ENCODE data around the gene ACAD10. TPM values are rescaled to one million over a fixed set of nuclear protein-coding genes. Genes with fewer than 3 reads are reported as not detected.

Gene ACAD10
- total and polyA plus RNA-seq, 10 of the 15 experiments (the other 5 are each of a cell fraction or from before 2014, with no cell fraction given): 2.9 to 21.9 (median 17.5) TPM

DNA sequence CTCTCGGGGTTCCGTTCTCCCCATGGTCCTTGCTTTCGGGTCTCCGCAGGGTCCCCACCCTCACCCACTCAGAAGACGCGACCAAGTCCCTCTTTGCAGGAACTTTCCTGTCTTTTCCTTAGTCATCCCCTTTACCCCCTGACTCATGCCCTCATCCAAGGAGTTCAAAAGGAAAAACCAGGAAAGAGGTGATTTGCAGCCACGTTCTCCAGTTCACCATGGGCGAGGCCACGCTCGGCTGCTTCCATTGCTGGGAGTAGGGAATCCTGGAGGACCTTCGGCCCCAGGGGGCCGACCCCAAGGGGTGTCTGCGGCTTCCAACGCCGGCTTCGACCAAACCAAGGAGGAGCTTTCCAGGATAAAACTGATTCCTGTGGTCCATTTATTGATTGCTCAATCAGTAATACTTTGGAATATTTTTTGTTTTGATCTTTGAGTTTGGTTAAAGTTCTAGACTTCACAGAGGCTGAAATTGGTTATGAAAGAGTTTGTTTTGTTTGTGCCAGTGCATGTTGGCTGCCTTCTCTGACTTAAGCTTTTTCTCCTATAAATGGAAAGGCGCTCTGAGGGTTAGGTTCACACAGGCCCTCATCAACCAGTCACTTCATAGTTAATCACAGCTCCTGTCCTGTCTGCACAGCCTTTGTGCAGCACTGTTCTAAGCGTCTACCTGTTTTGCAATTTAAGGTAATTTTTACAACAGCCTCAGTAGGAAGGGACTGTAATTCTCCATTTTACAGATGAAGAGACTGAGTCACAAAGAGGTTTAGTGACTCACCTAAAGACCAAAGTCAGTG, 81.7 kb downstream of the ACAD10 start:
- RAD21 ChIA-PET (ENCODE audit: unreplicated experiment): interaction anchor here (1.6 kb wide), 1 partner anchor 45 kb away, joined by 5 read pairs; no protein-coding TSS in a partner anchor
- POLR2A ChIA-PET: interaction anchor here (0.7 kb wide), 1 partner anchor 11 kb away, joined by 4 read pairs; no protein-coding TSS in a partner anchor
- no peaks in the 10 kb centered on the region for H3K27me3 ChIP-seq (replicated peaks in 1 of 2; ENCODE audit: control insufficient read depth in 2 of 2, insufficient read depth in 2 of 2, low read length in 1 of 2)
- in situ Hi-C loops (cut with MboI) (no loop called here), intact Hi-C loops (cut with micrococcal nuclease; ENCODE audit: unreplicated experiment) (no loop called here)
- H3K27ac ChIP-seq (ENCODE audit: control insufficient read depth, insufficient read depth): no peak overlapping the region
- H3K9me3 ChIP-seq (replicated peaks; ENCODE audit: control insufficient read depth, insufficient read depth, low read length): no peaks in the 10 kb centered on the region; the same call in 1 of the 3 replicates
- H3K79me2 ChIP-seq (ENCODE audit: control insufficient read depth, insufficient read depth, low read length): no peaks in the 10 kb centered on the region; the same call in 1 of the 2 replicates
- no peaks in the 10 kb centered on the region for H3K36me3 ChIP-seq (ENCODE audit: control insufficient read depth in 2 of 2, insufficient read depth in 2 of 2, low read length in 1 of 2)
- CTCF ChIA-PET: interaction anchor here (1.3 to 2.2 kb wide), 2 partner anchors 14 to 45 kb away, joined by 4 to 9 read pairs; no protein-coding TSS in a partner anchor
- H4K20me1 ChIP-seq (ENCODE audit: control insufficient read depth, insufficient read depth): no peaks in the 10 kb centered on the region
- no TSS peak for BruUV-seq (replicated peaks)
- peak overlapping the region; percentile 100 for H3K4me2 ChIP-seq (ENCODE audit: control insufficient read depth, insufficient read depth)
- ATAC-seq (no peak), DNase-seq (ENCODE audit: low read depth, low spot score) (no peak), FAIRE-seq (no peak)
- peaks cover 39% of the 10 kb centered on the region for H3K4me1 ChIP-seq (ENCODE audit: control insufficient read depth, insufficient read depth, low read length)
- H3K4me3 ChIP-seq: peak overlapping the region; percentile 51; the same call in 1 of the 2 replicates
- WGBS (ENCODE audit: insufficient coverage, insufficient replicate concordance, low lambda C conversion rate, missing lambda C conversion rate): 70% methylated on average over 18 of the region's 18 CpGs
- SMC1A ChIA-PET (ENCODE audit: uncharacterized antibody, unreplicated experiment): interaction anchor here (1.2 to 1.9 kb wide), 4 partner anchors 9 to 45 kb away, joined by 4 to 5 read pairs (median 5); no protein-coding TSS in a partner anchor
- peak overlapping the region; percentile 64 for H2AFZ ChIP-seq (ENCODE audit: control insufficient read depth, low read depth, low read length)
- no peak for TF ChIP-seq SUPT20H (IDR thresholded peaks at IDR 0.05; ENCODE audit: borderline replicate concordance, control insufficient read depth, low read depth, low read length)
- TF ChIP-seq, protein P1, sequence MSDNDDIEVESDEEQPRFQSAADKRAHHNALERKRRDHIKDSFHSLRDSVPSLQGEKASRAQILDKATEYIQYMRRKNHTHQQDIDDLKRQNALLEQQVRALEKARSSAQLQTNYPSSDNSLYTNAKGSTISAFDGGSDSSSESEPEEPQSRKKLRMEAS (IDR thresholded peaks at IDR 0.05; ENCODE audit: low read depth, low read length): no peak
- TF ChIP-seq KAT2A (conservative IDR thresholded peaks at IDR 0.05; ENCODE audit: control insufficient read depth, low read depth, low read length): no peak
- no peak for TF ChIP-seq FOXK2 (IDR thresholded peaks at IDR 0.05)
- no peak for TF ChIP-seq NR2F1 (conservative IDR thresholded peaks at IDR 0.05)
- TF ChIP-seq, protein P2, sequence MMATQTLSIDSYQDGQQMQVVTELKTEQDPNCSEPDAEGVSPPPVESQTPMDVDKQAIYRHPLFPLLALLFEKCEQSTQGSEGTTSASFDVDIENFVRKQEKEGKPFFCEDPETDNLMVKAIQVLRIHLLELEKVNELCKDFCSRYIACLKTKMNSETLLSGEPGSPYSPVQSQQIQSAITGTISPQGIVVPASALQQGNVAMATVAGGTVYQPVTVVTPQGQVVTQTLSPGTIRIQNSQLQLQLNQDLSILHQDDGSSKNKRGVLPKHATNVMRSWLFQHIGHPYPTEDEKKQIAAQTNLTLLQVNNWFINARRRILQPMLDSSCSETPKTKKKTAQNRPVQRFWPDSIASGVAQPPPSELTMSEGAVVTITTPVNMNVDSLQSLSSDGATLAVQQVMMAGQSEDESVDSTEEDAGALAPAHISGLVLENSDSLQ (IDR thresholded peaks at IDR 0.05): no peak
- no peak for TF ChIP-seq TAF1 (IDR thresholded peaks at IDR 0.05; ENCODE audit: borderline replicate concordance, low read depth, low read length)
- no peak for TF ChIP-seq MYC (IDR thresholded peaks at IDR 0.05; ENCODE audit: insufficient read depth, insufficient read length, insufficient replicate concordance, low read length, severe bottlenecking)
- 0 out of 2 replicates have a peak, but pooled peaks have one; percentile 25 for TF ChIP-seq PAX5 (IDR thresholded peaks at IDR 0.05; ENCODE audit: borderline replicate concordance, low read depth, low read length)
- peak overlapping the region; percentile 51 for H3K9ac ChIP-seq (ENCODE audit: control insufficient read depth, insufficient read depth, low read length)
